OCI-LY7 (cell line): ENCODE data around the gene TMEM63B. TPM values are rescaled to one million over a fixed set of nuclear protein-coding genes. Genes with fewer than 3 reads are reported as not detected.

ENCODE experiments used
- BruUV-seq: library from RNA; stranded (reverse); fragments of 400-500 nt; replicated peaks from 2 replicates; lab custom pipeline; 2021; lab: Mats Ljungman, UMichigan
- CTCF ChIA-PET: fragments of 300-600 bp; sonication (Branson Sonifier 250); formaldehyde crosslinking; loops from one replicate; lab custom pipeline; 2022; ENCODE audit warnings: antibody characterized with exemption; ENCODE audit not compliant: unreplicated experiment; lab: Charles Lee
- POLR2A ChIA-PET: fragments of 300-600 bp; sonication (Branson Sonifier 250); formaldehyde crosslinking; loops from one replicate; lab custom pipeline; 2022; ENCODE audit warnings: antibody characterized with exemption; lab: Charles Lee
- DNase-seq: peaks from one replicate; pipeline ENCODE4 v3.0.0-alpha.2; 2015; ENCODE audit warnings: low spot score
- H2AFZ ChIP-seq: fragments of 200-600 bp; sonication (generic), shearing (Covaris generic); 2 replicates; pipeline ENCODE4 v1.6.1; 2014; ENCODE audit warnings: mild to moderate bottlenecking, antibody characterized with exemption, low read length, moderate library complexity
- H3K27ac ChIP-seq: fragments of 200-600 bp; sonication (generic); 2 replicates; pipeline ENCODE4 v1.5.1; 2014; ENCODE audit warnings: mixed run types, low read depth, mild to moderate bottlenecking, moderate library complexity, low read length, inconsistent platforms; ENCODE audit not compliant: poor library complexity, severe bottlenecking
- H3K36me3 ChIP-seq: fragments of 200-600 bp; sonication (generic); 2 replicates; pipeline ENCODE4 v1.6.1; 2014; ENCODE audit warnings: mild to moderate bottlenecking, antibody characterized with exemption, low read length, moderate library complexity, mixed read lengths; ENCODE audit not compliant: insufficient read depth
- H3K4me1 ChIP-seq: fragments of 200-600 bp; sonication (generic); 2 replicates; pipeline ENCODE4 v1.5.1; 2014; ENCODE audit warnings: mild to moderate bottlenecking, low read length; ENCODE audit not compliant: insufficient read depth, poor library complexity, severe bottlenecking
- H3K4me2 ChIP-seq: fragments of 200-600 bp; sonication (generic); 2 replicates; pipeline ENCODE4 v1.6.1; 2014; ENCODE audit warnings: mild to moderate bottlenecking, low read length
- H3K4me3 ChIP-seq: fragments of 200-600 bp; sonication (generic); 2 replicates; pipeline ENCODE4 v1.5.1; 2014; ENCODE audit warnings: mild to moderate bottlenecking, low read depth, low read length; ENCODE audit not compliant: poor library complexity, severe bottlenecking
- H3K79me2 ChIP-seq: fragments of 200-600 bp; sonication (generic); 2 replicates; pipeline ENCODE4 v1.6.1; 2016; ENCODE audit warnings: low read depth, mild to moderate bottlenecking, low read length, moderate library complexity, mixed read lengths; ENCODE audit not compliant: insufficient read depth
- H3K9me2 ChIP-seq: fragments of 200-600 bp; sonication (generic); 2 replicates; pipeline ENCODE4 v1.6.1; 2016; ENCODE audit warnings: mild to moderate bottlenecking, low read length, mixed read lengths; ENCODE audit not compliant: insufficient read depth
- H3K9me3 ChIP-seq: fragments of 200-600 bp; sonication (generic); 2 replicates; pipeline ENCODE4 v1.6.1; 2014; ENCODE audit warnings: mild to moderate bottlenecking, mixed run types, low read length, mixed read lengths
- H4K20me1 ChIP-seq: fragments of 200-600 bp; sonication (generic); 2 replicates; pipeline ENCODE4 v1.6.1; 2014; ENCODE audit warnings: mild to moderate bottlenecking, antibody characterized with exemption, low read length, moderate library complexity, mixed read lengths; ENCODE audit not compliant: insufficient read depth
- EZH2phosphoT487 ChIP-seq: fragments of 200-600 bp; sonication (generic); IDR thresholded peaks from 2 replicates; pipeline ENCODE4 v1.6.1; 2018; ENCODE audit warnings: low read depth, borderline replicate concordance, mild to moderate bottlenecking, mixed run types, antibody characterized with exemption, low read length, moderate library complexity, mixed read lengths
- intact Hi-C: fragments of 100-400 bp; cut with micrococcal nuclease; formaldehyde crosslinking; loops from one replicate; pipeline ENCODE4 v1.10.0; 2022; ENCODE audit not compliant: unreplicated experiment
- total RNA-seq, 2 experiments: library from RNA; depleted of rRNA in 1 of 2; stranded (reverse); fragments of >200 nt in 1 of 2; shearing (Covaris generic) in 1 of 2; gene quantifications; 2 replicates each; pipeline ENCODE4 v1.2.3, GENCODE V29; 2014 to 2022
- TF ChIP-seq, protein P1 (sequence below): fragments of 200-600 bp; sonication (generic); conservative IDR thresholded peaks from 2 replicates; pipeline ENCODE4 v1.5.1; 2014; ENCODE audit warnings: mild to moderate bottlenecking, antibody characterized with exemption, low read length, moderate library complexity, mixed read lengths

Gene TMEM63B
- total RNA-seq, 2 experiments from 2014 or later = 5.4 to 10.0 TPM

DNA sequence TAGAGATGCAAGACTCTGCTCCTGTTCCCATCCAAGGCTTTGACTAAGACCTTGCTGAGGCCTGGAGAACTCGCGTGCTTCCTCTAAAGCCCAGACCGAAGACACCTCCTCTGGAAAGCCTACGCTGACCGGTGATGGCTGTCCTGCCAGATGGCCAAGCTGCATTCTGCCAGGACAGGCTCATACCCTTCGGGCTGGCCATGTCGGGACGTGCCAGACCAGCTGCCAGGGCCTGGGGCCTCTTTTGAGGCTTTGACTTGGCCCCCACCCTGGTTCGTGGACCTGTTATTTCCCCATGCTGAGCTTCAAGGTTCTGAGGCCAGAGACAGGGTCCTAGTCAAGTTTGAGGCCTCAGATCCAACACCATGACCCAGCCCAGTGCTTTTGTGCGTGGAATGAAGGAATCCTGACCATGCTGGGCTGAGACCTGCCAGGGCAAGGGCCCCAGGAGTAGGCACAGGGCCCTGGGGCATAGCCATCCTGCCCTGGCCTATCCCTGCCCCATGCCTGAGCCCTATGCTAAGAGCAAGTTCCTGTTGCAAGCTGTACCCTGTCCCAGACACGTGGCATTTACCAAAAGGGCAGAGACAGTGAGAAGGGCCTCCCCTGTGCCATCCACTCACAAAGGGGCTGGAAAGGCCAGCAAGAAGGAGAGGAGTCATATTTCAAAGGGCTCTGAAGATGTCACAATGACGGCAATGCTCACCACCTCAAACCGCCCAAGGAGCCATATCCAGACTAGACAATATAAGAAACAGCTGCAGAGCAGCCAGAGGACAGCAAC, 42.9 kb upstream of the TMEM63B start:
- no peaks in the 10 kb centered on the region for H4K20me1 ChIP-seq
- H3K4me1 ChIP-seq = peaks cover 11% of the 10 kb centered on the region
- H2AFZ ChIP-seq = no peak overlapping the region
- no peak overlapping the region for H3K4me3 ChIP-seq
- no peak for DNase-seq
- intact Hi-C loops = no loop called here
- no peaks in the 10 kb centered on the region for H3K9me2 ChIP-seq
- TF ChIP-seq EZH2phosphoT487 = no peak
- TF ChIP-seq, protein P1, sequence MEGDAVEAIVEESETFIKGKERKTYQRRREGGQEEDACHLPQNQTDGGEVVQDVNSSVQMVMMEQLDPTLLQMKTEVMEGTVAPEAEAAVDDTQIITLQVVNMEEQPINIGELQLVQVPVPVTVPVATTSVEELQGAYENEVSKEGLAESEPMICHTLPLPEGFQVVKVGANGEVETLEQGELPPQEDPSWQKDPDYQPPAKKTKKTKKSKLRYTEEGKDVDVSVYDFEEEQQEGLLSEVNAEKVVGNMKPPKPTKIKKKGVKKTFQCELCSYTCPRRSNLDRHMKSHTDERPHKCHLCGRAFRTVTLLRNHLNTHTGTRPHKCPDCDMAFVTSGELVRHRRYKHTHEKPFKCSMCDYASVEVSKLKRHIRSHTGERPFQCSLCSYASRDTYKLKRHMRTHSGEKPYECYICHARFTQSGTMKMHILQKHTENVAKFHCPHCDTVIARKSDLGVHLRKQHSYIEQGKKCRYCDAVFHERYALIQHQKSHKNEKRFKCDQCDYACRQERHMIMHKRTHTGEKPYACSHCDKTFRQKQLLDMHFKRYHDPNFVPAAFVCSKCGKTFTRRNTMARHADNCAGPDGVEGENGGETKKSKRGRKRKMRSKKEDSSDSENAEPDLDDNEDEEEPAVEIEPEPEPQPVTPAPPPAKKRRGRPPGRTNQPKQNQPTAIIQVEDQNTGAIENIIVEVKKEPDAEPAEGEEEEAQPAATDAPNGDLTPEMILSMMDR = no peak
- no peak overlapping the region for H3K27ac ChIP-seq
- BruUV-seq = no TSS peak
- no peaks in the 10 kb centered on the region for H3K36me3 ChIP-seq
- H3K9me3 ChIP-seq = no peaks in the 10 kb centered on the region
- ChIA-PET CTCF (no interaction called here), POLR2A (interaction anchor here (0.6 to 1.2 kb wide), 3 partner anchors 10 to 93 kb away, joined by 3 to 4 read pairs (median 3); no protein-coding TSS in a partner anchor)
- H3K79me2 ChIP-seq = no peaks in the 10 kb centered on the region
- H3K4me2 ChIP-seq = no peak overlapping the region

GRCh38 chr6:44085219-44085618, 42.1 kb upstream of the TMEM63B start:
- H3K9me2 ChIP-seq = no peaks in the 10 kb centered on the region
- TF ChIP-seq, protein P1 = no peak
- no peak for TF ChIP-seq EZH2phosphoT487
- H3K27ac ChIP-seq = no peak overlapping the region
- DNase-seq = no peak
- H3K36me3 ChIP-seq = no peaks in the 10 kb centered on the region
- intact Hi-C loops = no loop called here
- POLR2A ChIA-PET = interaction anchor here (0.6 to 1.2 kb wide), 3 partner anchors 11 to 93 kb away, joined by 3 to 4 read pairs (median 3); no protein-coding TSS in a partner anchor
- H4K20me1 ChIP-seq = no peaks in the 10 kb centered on the region
- H3K9me3 ChIP-seq = no peaks in the 10 kb centered on the region
- H3K4me2 ChIP-seq = no peak overlapping the region
- peaks cover 8% of the 10 kb centered on the region for H3K4me1 ChIP-seq
- CTCF ChIA-PET = no interaction called here
- no peak overlapping the region for H2AFZ ChIP-seq
- BruUV-seq = no TSS peak
- H3K4me3 ChIP-seq = no peak overlapping the region
- no peaks in the 10 kb centered on the region for H3K79me2 ChIP-seq

DNA sequence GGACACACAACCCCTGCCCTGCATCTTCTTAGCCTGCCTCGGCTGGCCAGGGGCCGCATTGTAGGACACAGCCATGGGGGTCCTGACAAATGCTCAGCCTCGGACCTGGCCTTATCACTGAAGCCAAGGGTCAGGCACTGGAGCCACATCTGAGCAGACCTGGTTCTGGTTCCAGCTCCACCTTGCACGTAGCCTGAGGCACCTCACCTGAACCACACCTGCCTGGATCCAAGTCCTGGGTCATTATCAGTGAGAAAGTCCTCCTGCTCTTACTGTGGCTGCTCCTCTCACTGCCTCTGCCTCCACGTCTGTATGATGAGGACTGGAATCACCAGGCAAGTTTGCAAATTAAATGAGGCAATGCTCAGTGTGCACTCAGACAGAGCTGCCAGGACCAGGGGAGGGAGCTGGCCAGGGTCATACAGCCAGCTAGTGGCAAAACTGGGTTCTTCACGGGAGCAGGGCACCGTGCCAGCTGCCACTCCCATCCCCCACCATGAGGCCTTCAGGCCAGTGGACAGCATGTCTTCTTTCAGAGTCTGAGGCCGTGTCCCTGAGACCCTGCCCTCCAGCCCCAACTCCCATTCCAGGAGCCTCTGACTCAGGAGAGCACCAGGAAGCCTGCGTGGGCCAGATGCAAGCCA, 40.3 kb upstream of the TMEM63B start:
- no peak overlapping the region for H3K4me2 ChIP-seq
- H3K4me1 ChIP-seq = no peaks in the 10 kb centered on the region
- no peaks in the 10 kb centered on the region for H4K20me1 ChIP-seq
- H3K4me3 ChIP-seq = no peak overlapping the region
- CTCF ChIA-PET = no interaction called here
- no peaks in the 10 kb centered on the region for H3K79me2 ChIP-seq
- POLR2A ChIA-PET = no interaction called here
- H2AFZ ChIP-seq = no peak overlapping the region
- H3K27ac ChIP-seq = no peak overlapping the region
- BruUV-seq = no TSS peak
- no peaks in the 10 kb centered on the region for H3K9me3 ChIP-seq
- TF ChIP-seq EZH2phosphoT487 = no peak
- TF ChIP-seq, protein P1 = no peak
- H3K36me3 ChIP-seq = no peaks in the 10 kb centered on the region
- intact Hi-C loops = no loop called here
- no peaks in the 10 kb centered on the region for H3K9me2 ChIP-seq
- DNase-seq = no peak
